GM12891 (cell line): ENCODE results near the gene COL26A1. TPM values are rescaled to one million over a fixed set of nuclear protein-coding genes. Genes with fewer than 3 reads are reported as not detected.
A peak's percentile ranks its signal among the peaks of the same experiment; 100 is the strongest.

Experiments used
- DNase-seq: peaks from one replicate; pipeline ENCODE4 v3.0.0; 2011; ENCODE audit warnings: low spot score; ENCODE audit not compliant: insufficient read length
- FAIRE-seq: peaks from 2 replicates; lab custom pipeline; 2011; peaks lifted over from hg19 to GRCh38; lab: Jason Lieb, UNC
- PAX5 ChIP-seq: IDR thresholded peaks from 2 replicates; pipeline ENCODE4 v1.6.1; 2011; ENCODE audit warnings: low read length, moderate library complexity, mild to moderate bottlenecking; ENCODE audit not compliant: insufficient read depth, severe bottlenecking
- POLR2A ChIP-seq: IDR thresholded peaks from 2 replicates; pipeline ENCODE4 v1.6.1; 2011; ENCODE audit warnings: low read depth, low read length, control low read depth
- POLR2AphosphoS5 ChIP-seq: IDR thresholded peaks from 2 replicates; pipeline ENCODE4 v1.6.1; 2011; ENCODE audit warnings: low read depth, low read length, control low read depth
- POU2F2 ChIP-seq: IDR thresholded peaks from 2 replicates; pipeline ENCODE4 v1.6.1; 2011; ENCODE audit warnings: low read depth, mild to moderate bottlenecking, control low read depth, low read length, moderate library complexity
- SPI1 ChIP-seq: IDR thresholded peaks from 2 replicates; pipeline ENCODE4 v1.6.1; 2011; ENCODE audit warnings: low read depth, low read length, control low read depth
- TAF1 ChIP-seq: IDR thresholded peaks from 2 replicates; pipeline ENCODE4 v1.6.1; 2011; ENCODE audit warnings: low read depth, low read length, control low read depth
- polyA plus RNA-seq: library from polyadenylated mRNA; unstranded; fragments of >200 nt; gene quantifications from one replicate; pipeline ENCODE4 v1.2.1, GENCODE V29; 2012; ENCODE audit warnings: low read depth, missing spikeins, inconsistent platforms; ENCODE audit not compliant: missing spikeins

The COL26A1 gene
- polyA plus RNA-seq, result not detected

- no peak for TF ChIP-seq POU2F2
- TF ChIP-seq POLR2AphosphoS5, result no peak
- TF ChIP-seq TAF1, result no peak
- TF ChIP-seq PAX5, result no peak
- no peak for TF ChIP-seq SPI1
- no peak for TF ChIP-seq POLR2A
- DNase-seq (peak; percentile 37), FAIRE-seq (no peak)
Measured at GRCh38 chr7:101362334-101363195, at the start of gene COL26A1. Gene COL26A1, plus strand, starts transcription at chr7:101362875. Its CDS starts 158 bp downstream, at chr7:101363033.

GRCh38 chr7:101315336-101315735 is 47.3 kb upstream of the COL26A1 start:
- DNase-seq (no peak), FAIRE-seq (no peak)
- TF ChIP-seq POLR2AphosphoS5, result no peak
- TF ChIP-seq SPI1, result no peak
- TF ChIP-seq TAF1, result no peak
- TF ChIP-seq PAX5, result no peak
- TF ChIP-seq POLR2A, result no peak
- no peak for TF ChIP-seq POU2F2

- no peak for DNase-seq
- FAIRE-seq, result no peak
- TF ChIP-seq POU2F2 (no peak), POLR2AphosphoS5 (no peak), TAF1 (no peak), SPI1 (no peak), PAX5 (no peak), POLR2A (no peak)
Measured at GRCh38 chr7:101319401-101319800, 43.3 kb upstream of the COL26A1 start.

- DNase-seq, result peak; percentile 98
- FAIRE-seq, result peak; percentile 93
- TF ChIP-seq POLR2AphosphoS5, result peak; percentile 53; the same call in 1 of the 2 replicates
- no peak for TF ChIP-seq SPI1
- TF ChIP-seq PAX5, result no peak
- TF ChIP-seq TAF1, result peak; percentile 54; the same call in 1 of the 2 replicates
- no peak for TF ChIP-seq POU2F2
- 0 out of 2 replicates have a peak, but pooled peaks have one; percentile 41 for TF ChIP-seq POLR2A
Measured at GRCh38 chr7:101321491-101322401, 40.9 kb upstream of the COL26A1 start, which contains the start of gene IFT22. Gene IFT22, minus strand, starts transcription at chr7:101321812. Its CDS starts 103 bp downstream, at chr7:101321709.

- no peak for DNase-seq
Measured at GRCh38 chr7:101328159-101328558, 34.5 kb upstream of the COL26A1 start.

GRCh38 chr7:101330011-101330484 is 32.6 kb upstream of the COL26A1 start:
- no peak for FAIRE-seq
- DNase-seq, result no peak

More at GRCh38 chr7:101328159-101328558, 34.5 kb upstream of the COL26A1 start:
- FAIRE-seq, result no peak
- TF ChIP-seq PAX5 (no peak), POU2F2 (no peak)

GRCh38 chr7:101332026-101332425 is 30.6 kb upstream of the COL26A1 start:
- DNase-seq (no peak), FAIRE-seq (no peak)
- TF ChIP-seq POLR2AphosphoS5 (no peak), POU2F2 (no peak)

More at GRCh38 chr7:101330011-101330484, 32.6 kb upstream of the COL26A1 start:
- TF ChIP-seq PAX5 (no peak), POU2F2 (no peak), POLR2A (no peak), TAF1 (no peak), POLR2AphosphoS5 (no peak), SPI1 (no peak)

GRCh38 chr7:101333912-101334311 is 28.8 kb upstream of the COL26A1 start:
- TF ChIP-seq TAF1, result no peak
- peak; percentile 78 for TF ChIP-seq SPI1
- DNase-seq, result no peak
- no peak for FAIRE-seq

- DNase-seq (no peak), FAIRE-seq (no peak)
- TF ChIP-seq SPI1 (no peak), TAF1 (no peak), POU2F2 (no peak), POLR2AphosphoS5 (no peak), PAX5 (no peak), POLR2A (no peak)
Measured at GRCh38 chr7:101340379-101340778, 22.3 kb upstream of the COL26A1 start.
